Colon (tissue), 2 donors: ENCODE data around the gene FGR.

Experiments
- FAIRE-seq: peaks from 2 replicates; lab custom pipeline; 2012; peaks lifted over from hg19 to GRCh38; lab: Jason Lieb, UNC
- donor health status: control.
- donor health status: control.

The FGR gene

GRCh38 chr1:27615346-27616192 lies 19.4 kb downstream of the FGR start:
- FAIRE-seq: no peak

- FAIRE-seq: no peak
Measured at GRCh38 chr1:27614625-27615344, 20.2 kb downstream of the FGR start.

GRCh38 chr1:27614043-27614624 lies 20.9 kb downstream of the FGR start:
- no peak for FAIRE-seq

GRCh38 chr1:27612718-27613117 lies 22.3 kb downstream of the FGR start:
- FAIRE-seq: no peak

- no peak for FAIRE-seq
Measured at GRCh38 chr1:27611450-27611849, 23.5 kb downstream of the FGR start.

- no peak for FAIRE-seq
Measured at GRCh38 chr1:27609618-27610240, 25.3 kb downstream of the FGR start.

GRCh38 chr1:27609210-27609555 lies 25.8 kb downstream of the FGR start:
- no peak for FAIRE-seq

GRCh38 chr1:27607239-27607804 lies 27.7 kb downstream of the FGR start:
- FAIRE-seq: no peak

- FAIRE-seq: no peak
Measured at GRCh38 chr1:27606708-27607238, 28.2 kb downstream of the FGR start.

GRCh38 chr1:27605796-27606707 lies 28.9 kb downstream of the FGR start:
- FAIRE-seq: no peak

GRCh38 chr1:27605300-27605766 lies 29.7 kb downstream of the FGR start:
- FAIRE-seq: no peak

- FAIRE-seq: no peak
Measured at GRCh38 chr1:27604579-27605299, 30.2 kb downstream of the FGR start.

GRCh38 chr1:27603681-27604578 lies 31.1 kb downstream of the FGR start, which contains the start of gene AHDC1:
TSS of gene AHDC1 (minus strand) at chr1:27604144. CDS start at chr1:27552115, 52,029 bp downstream.
- no peak for FAIRE-seq

- FAIRE-seq: no peak
Measured at GRCh38 chr1:27603309-27603680, 31.7 kb downstream of the FGR start.

- FAIRE-seq: no peak
Measured at GRCh38 chr1:27602462-27603308, 32.3 kb downstream of the FGR start.

GRCh38 chr1:27601771-27602461 lies 33.1 kb downstream of the FGR start:
- FAIRE-seq: no peak

GRCh38 chr1:27601321-27601770 lies 33.6 kb downstream of the FGR start:
- FAIRE-seq: no peak
